GM23338 (cell line): ENCODE results near the gene CPSF4. TPM values are rescaled to one million over a fixed set of nuclear protein-coding genes. Genes with fewer than 3 reads are reported as not detected.

Experiments
- ATAC-seq: fragments of 200-7000 bp; cut with Tn5 transposase; 3 replicates; pipeline ENCODE4 v1.9.1; 2020
- DNase-seq: peaks from one replicate; pipeline ENCODE4 v3.0.0-alpha.2; 2015; ENCODE audit warnings: low spot score
- H2AFZ ChIP-seq: fragments of 200-600 bp; sonication (generic); 2 replicates; pipeline ENCODE4 v1.8.0; 2016; ENCODE audit warnings: antibody characterized with exemption, mild to moderate bottlenecking, moderate library complexity
- H3F3A ChIP-seq: fragments of 200-600 bp; sonication (generic); replicated peaks from 2 replicates; pipeline ENCODE4 v1.8.0; 2017; ENCODE audit warnings: antibody characterized with exemption, mixed run types, low read depth
- H3K27ac ChIP-seq: fragments of 200-600 bp; sonication (generic); 2 replicates; pipeline ENCODE4 v1.6.1; 2016; ENCODE audit warnings: low read depth
- H3K27me3 ChIP-seq: fragments of 200-600 bp; sonication (generic); 2 replicates; pipeline ENCODE4 v1.8.0; 2016; ENCODE audit warnings: mild to moderate bottlenecking, mixed run types, moderate library complexity; ENCODE audit not compliant: insufficient read depth
- H3K36me3 ChIP-seq: fragments of 200-600 bp; sonication (generic); 2 replicates; pipeline ENCODE4 v1.8.0; 2016; ENCODE audit warnings: mild to moderate bottlenecking; ENCODE audit not compliant: insufficient read depth
- H3K4me1 ChIP-seq: fragments of 200-600 bp; sonication (generic); 2 replicates; pipeline ENCODE4 v1.8.0; 2016; ENCODE audit warnings: mild to moderate bottlenecking, moderate library complexity; ENCODE audit not compliant: insufficient read depth
- H3K4me2 ChIP-seq: fragments of 200-600 bp; sonication (generic); 2 replicates; pipeline ENCODE4 v1.7.1; 2017; ENCODE audit warnings: mixed run types
- H3K4me3 ChIP-seq: fragments of 200-600 bp; sonication (generic); 2 replicates; pipeline ENCODE4 v1.6.1; 2016; ENCODE audit warnings: mixed run types
- H3K79me2 ChIP-seq: fragments of 200-600 bp; sonication (generic); replicated peaks from 2 replicates; pipeline ENCODE4 v1.8.0; 2017; ENCODE audit warnings: mild to moderate bottlenecking; ENCODE audit not compliant: insufficient read depth
- H3K9me2 ChIP-seq: fragments of 200-600 bp; sonication (generic); 2 replicates; pipeline ENCODE4 v1.8.0; 2017; ENCODE audit not compliant: insufficient read depth
- H4K20me1 ChIP-seq: fragments of 200-600 bp; sonication (generic); replicated peaks from 2 replicates; pipeline ENCODE4 v1.8.0; 2017; ENCODE audit warnings: mild to moderate bottlenecking; ENCODE audit not compliant: insufficient read depth
- H3K27ac Mint-ChIP-seq: 2 replicates; pipeline ENCODE4 v1.8.0; 2020; ENCODE audit warnings: inconsistent platforms, mild to moderate bottlenecking, moderate library complexity, mixed read lengths
- H3K27me3 Mint-ChIP-seq: 3 replicates; pipeline ENCODE4 v1.8.0; 2022; ENCODE audit warnings: low read depth, mild to moderate bottlenecking, moderate library complexity, mixed read lengths, inconsistent platforms; ENCODE audit not compliant: insufficient read depth, poor library complexity
- H3K36me3 Mint-ChIP-seq: 3 replicates; pipeline ENCODE4 v1.8.0; 2021; ENCODE audit warnings: low read depth, mild to moderate bottlenecking, inconsistent platforms, moderate library complexity, mixed read lengths
- H3K4me1 Mint-ChIP-seq: 3 replicates; pipeline ENCODE4 v1.8.0; 2020; ENCODE audit warnings: mild to moderate bottlenecking, inconsistent platforms, mixed read lengths
- H3K4me3 Mint-ChIP-seq: 3 replicates; pipeline ENCODE4 v1.8.0; 2021; ENCODE audit warnings: moderate library complexity, mild to moderate bottlenecking, inconsistent platforms, mixed read lengths
- H3K9me3 Mint-ChIP-seq: 3 replicates; pipeline ENCODE4 v1.8.0; 2020; ENCODE audit warnings: moderate library complexity, mild to moderate bottlenecking, inconsistent platforms, mixed read lengths
- EZH2phosphoT487 ChIP-seq: fragments of 200-600 bp; sonication (generic); IDR thresholded peaks from one replicate; pipeline ENCODE4 v1.8.1; 2018; ENCODE audit warnings: antibody characterized with exemption; ENCODE audit not compliant: unreplicated experiment
- JUNB ChIP-seq: IDR thresholded peaks from one replicate; pipeline ENCODE4 v1.6.1; 2016; ENCODE audit warnings: antibody characterized with exemption; ENCODE audit not compliant: unreplicated experiment
- NANOG ChIP-seq: IDR thresholded peaks from 2 replicates; pipeline ENCODE4 v1.6.1; 2016; ENCODE audit warnings: antibody characterized with exemption, borderline replicate concordance
- POLR2AphosphoS5 ChIP-seq: IDR thresholded peaks from 2 replicates; pipeline ENCODE4 v1.6.1; 2016; ENCODE audit warnings: antibody characterized with exemption, low read depth
- ZNF331 ChIP-seq: fragments of 250-450 bp; sonication (Bioruptor Pico); IDR thresholded peaks from 2 replicates; pipeline ENCODE4 v1.5.0; 2020; ENCODE audit warnings: low read depth, mild to moderate bottlenecking, moderate library complexity
- polyA plus RNA-seq: library from polyadenylated mRNA; unstranded; fragments of >200 nt; fragmentation: Nextera tagmentation; extraction: Ambion mirVana; gene quantifications from 2 replicates; pipeline ENCODE4 v1.2.1, GENCODE V29; 2016
- total RNA-seq: library from RNA; depleted of rRNA; stranded (reverse); fragments of >200 nt; shearing (Covaris generic); gene quantifications from 2 replicates; pipeline ENCODE4 v1.2.3, GENCODE V29; 2014
- TF ChIP-seq, protein P1 (sequence below): fragments of 250-450 bp; sonication (Bioruptor Pico); IDR thresholded peaks from 2 replicates; pipeline ENCODE4 v1.5.0; 2020; ENCODE audit warnings: mild to moderate bottlenecking, moderate library complexity
- TF ChIP-seq, protein P2 (sequence below): IDR thresholded peaks from 2 replicates; pipeline ENCODE4 v1.6.1; 2016; ENCODE audit warnings: antibody characterized with exemption

Gene CPSF4
- total and polyA plus RNA-seq, 2 experiments from 2014 or later = 34.3 to 93.2 TPM

DNA sequence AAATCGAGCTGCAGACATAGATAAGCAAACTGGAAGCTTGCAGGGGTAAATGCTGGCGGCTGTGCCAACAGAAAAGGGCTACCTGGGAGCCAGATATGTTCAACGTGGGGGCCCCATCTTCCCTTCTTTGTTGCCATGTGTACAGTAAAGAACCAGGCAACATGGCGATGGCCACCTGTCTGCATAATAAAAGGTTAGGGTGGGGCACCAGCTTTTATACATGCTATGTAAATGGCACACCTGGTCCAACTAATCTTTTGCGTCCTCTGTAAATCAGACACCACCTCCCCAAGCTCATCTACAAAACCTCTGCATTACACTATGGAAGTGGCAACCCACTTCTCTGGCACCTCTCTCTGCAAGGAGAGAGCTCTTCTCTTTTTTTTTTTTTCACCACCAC is 16.1 kb upstream of the CPSF4 start (continued):
- TF ChIP-seq, protein P1, sequence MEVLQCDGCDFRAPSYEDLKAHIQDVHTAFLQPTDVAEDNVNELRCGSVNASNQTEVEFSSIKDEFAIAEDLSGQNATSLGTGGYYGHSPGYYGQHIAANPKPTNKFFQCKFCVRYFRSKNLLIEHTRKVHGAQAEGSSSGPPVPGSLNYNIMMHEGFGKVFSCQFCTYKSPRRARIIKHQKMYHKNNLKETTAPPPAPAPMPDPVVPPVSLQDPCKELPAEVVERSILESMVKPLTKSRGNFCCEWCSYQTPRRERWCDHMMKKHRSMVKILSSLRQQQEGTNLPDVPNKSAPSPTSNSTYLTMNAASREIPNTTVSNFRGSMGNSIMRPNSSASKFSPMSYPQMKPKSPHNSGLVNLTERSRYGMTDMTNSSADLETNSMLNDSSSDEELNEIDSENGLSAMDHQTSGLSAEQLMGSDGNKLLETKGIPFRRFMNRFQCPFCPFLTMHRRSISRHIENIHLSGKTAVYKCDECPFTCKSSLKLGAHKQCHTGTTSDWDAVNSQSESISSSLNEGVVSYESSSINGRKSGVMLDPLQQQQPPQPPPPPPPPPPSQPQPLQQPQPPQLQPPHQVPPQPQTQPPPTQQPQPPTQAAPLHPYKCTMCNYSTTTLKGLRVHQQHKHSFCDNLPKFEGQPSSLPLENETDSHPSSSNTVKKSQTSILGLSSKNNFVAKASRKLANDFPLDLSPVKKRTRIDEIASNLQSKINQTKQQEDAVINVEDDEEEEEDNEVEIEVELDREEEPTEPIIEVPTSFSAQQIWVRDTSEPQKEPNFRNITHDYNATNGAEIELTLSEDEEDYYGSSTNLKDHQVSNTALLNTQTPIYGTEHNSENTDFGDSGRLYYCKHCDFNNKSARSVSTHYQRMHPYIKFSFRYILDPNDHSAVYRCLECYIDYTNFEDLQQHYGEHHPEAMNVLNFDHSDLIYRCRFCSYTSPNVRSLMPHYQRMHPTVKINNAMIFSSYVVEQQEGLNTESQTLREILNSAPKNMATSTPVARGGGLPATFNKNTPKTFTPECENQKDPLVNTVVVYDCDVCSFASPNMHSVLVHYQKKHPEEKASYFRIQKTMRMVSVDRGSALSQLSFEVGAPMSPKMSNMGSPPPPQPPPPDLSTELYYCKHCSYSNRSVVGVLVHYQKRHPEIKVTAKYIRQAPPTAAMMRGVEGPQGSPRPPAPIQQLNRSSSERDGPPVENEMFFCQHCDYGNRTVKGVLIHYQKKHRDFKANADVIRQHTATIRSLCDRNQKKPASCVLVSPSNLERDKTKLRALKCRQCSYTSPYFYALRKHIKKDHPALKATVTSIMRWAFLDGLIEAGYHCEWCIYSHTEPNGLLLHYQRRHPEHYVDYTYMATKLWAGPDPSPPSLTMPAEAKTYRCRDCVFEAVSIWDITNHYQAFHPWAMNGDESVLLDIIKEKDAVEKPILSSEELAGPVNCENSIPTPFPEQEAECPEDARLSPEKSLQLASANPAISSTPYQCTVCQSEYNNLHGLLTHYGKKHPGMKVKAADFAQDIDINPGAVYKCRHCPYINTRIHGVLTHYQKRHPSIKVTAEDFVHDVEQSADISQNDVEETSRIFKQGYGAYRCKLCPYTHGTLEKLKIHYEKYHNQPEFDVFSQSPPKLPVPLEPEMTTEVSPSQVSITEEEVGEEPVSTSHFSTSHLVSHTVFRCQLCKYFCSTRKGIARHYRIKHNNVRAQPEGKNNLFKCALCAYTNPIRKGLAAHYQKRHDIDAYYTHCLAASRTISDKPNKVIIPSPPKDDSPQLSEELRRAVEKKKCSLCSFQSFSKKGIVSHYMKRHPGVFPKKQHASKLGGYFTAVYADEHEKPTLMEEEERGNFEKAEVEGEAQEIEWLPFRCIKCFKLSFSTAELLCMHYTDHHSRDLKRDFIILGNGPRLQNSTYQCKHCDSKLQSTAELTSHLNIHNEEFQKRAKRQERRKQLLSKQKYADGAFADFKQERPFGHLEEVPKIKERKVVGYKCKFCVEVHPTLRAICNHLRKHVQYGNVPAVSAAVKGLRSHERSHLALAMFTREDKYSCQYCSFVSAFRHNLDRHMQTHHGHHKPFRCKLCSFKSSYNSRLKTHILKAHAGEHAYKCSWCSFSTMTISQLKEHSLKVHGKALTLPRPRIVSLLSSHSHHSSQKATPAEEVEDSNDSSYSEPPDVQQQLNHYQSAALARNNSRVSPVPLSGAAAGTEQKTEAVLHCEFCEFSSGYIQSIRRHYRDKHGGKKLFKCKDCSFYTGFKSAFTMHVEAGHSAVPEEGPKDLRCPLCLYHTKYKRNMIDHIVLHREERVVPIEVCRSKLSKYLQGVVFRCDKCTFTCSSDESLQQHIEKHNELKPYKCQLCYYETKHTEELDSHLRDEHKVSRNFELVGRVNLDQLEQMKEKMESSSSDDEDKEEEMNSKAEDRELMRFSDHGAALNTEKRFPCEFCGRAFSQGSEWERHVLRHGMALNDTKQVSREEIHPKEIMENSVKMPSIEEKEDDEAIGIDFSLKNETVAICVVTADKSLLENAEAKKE (CRISPR knock-in tag) = no peak
- TF ChIP-seq, protein P2, sequence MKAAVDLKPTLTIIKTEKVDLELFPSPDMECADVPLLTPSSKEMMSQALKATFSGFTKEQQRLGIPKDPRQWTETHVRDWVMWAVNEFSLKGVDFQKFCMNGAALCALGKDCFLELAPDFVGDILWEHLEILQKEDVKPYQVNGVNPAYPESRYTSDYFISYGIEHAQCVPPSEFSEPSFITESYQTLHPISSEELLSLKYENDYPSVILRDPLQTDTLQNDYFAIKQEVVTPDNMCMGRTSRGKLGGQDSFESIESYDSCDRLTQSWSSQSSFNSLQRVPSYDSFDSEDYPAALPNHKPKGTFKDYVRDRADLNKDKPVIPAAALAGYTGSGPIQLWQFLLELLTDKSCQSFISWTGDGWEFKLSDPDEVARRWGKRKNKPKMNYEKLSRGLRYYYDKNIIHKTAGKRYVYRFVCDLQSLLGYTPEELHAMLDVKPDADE = no peak
- TF ChIP-seq ZNF331 (CRISPR knock-in tag) (no peak), NANOG (no peak), EZH2phosphoT487 (no peak), JUNB (no peak), POLR2AphosphoS5 (no peak)

DNA sequence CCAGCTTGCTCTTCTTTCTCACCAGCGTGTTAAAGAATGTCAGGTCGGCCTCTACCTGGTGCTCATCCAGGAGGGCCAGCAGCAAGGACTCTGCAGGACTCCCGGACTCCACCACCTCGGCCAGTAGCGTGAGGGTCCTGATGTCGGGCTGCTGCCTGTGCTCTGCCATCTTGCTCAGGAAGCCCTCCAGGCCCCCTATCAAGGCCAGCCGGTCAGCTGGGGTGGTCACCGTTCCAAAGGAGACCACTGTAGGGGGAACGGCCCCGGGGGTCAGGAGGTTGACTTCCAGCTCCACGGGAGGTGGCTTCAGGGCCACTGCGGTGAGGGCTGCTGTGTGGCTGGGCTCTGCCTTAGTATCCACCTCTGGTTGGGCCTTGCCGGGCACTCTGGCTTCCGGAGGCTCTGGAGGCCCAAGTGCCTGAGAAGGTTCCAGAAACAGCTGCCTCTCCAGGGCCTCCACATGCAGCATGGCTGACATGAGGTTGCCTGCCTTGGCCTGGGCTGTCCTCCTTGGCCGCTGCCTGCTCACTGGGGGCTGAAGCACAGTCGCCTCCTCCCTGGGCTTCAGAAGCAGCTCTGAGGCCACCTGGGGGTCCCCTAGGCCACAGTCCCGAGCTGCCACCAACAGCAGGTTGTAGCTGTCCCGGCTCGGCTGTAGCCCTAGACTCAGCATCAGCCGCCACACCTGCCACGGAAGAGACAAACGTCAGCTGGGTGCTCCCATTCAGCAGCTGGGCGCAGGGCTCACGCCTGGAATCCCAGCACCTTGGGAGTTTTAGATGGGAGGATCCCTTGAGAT is 13.6 kb upstream of the CPSF4 start:
- H3K36me3 Mint-ChIP-seq = peaks cover 78% of the 10 kb centered on the region
- peaks cover 2% of the 10 kb centered on the region; the same call in 1 of the 3 replicates for H3K9me3 Mint-ChIP-seq
- TF ChIP-seq JUNB = no peak
- TF ChIP-seq NANOG = no peak
- no peaks in the 10 kb centered on the region for H3K27me3 ChIP-seq
- no peaks in the 10 kb centered on the region for H3K9me2 ChIP-seq
- H3K27ac Mint-ChIP-seq = no peak overlapping the region
- peaks cover 11% of the 10 kb centered on the region for H3K4me1 Mint-ChIP-seq
- DNase-seq = no peak
- H3F3A ChIP-seq = peaks cover 8% of the 10 kb centered on the region
- no peaks in the 10 kb centered on the region; the same call in none of the 2 replicates for H4K20me1 ChIP-seq
- H3K4me3 ChIP-seq = no peak overlapping the region
- no peaks in the 10 kb centered on the region; the same call in 1 of the 2 replicates for H3K79me2 ChIP-seq
- ATAC-seq = no peak
- H3K27ac ChIP-seq = no peak overlapping the region
- H3K4me2 ChIP-seq = no peak overlapping the region
- H3K4me3 Mint-ChIP-seq = no peak overlapping the region
- peaks cover 8% of the 10 kb centered on the region for H3K4me1 ChIP-seq
- peaks cover 5% of the 10 kb centered on the region; the same call in 1 of the 2 replicates for H3K36me3 ChIP-seq
- H2AFZ ChIP-seq = no peak overlapping the region
- peaks cover 13% of the 10 kb centered on the region for H3K27me3 Mint-ChIP-seq
